ENCODE measurements around the gene NPPA.
"Not testable (repeated sequence)": the region's sequence is repeated elsewhere in the genome, so short reads cannot be mapped to it uniquely, and the experiment has no call there.

The NPPA gene

DNA sequence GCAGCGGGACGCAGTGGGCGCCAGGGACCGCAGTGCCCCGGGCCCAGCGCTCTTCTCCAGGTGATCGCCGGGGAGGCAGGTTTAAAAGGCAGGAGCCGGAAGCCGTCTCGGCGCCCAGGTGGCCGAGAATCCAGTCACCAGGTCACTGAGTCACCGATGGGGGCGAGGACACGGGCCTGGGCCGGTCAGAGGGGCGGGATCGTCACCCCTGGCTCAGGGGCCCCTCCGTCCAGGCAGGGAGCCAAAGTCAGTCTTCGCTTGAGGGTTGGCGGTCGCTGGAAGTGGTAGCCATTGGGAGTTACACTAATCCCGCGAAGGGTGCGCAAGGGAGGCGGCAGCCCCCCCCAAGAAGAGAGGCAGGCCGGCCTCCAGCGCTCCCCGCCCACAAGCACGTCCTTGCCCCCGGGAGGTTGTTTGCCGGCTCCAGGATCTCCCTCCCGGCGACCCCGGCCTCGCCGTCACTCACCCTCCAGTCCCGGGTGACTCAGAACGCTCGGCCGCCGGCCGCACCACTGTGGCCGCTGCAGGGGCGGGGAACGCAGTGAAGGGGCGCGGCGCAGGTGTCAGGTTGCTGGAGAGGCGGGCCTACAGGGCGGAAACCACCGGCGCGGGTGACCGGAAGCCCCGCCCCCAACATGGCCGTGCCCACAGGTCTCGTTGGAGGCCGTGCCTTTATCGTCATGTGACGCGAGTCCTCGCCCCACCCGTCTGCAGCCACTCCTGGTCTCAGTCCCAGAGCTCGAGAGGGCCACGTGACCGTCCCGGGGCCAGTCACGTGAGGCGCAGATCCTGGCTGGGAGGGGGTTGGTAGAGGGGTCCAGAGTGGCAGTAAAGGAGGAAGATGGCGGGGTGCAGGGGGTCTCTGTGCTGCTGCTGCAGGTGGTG is 41.9 kb downstream of the NPPA start, which contains the start of the genes CLCN6 and MTHFR:
Gene CLCN6 (plus strand): TSS at position 770 of the 885 bp plus-strand sequence. CDS start 72 bp downstream, at position 842.
Gene MTHFR (minus strand): TSS at position 543 of the 885 bp plus-strand sequence. CDS start 2,848 bp downstream, outside the sequence.
- DNase-seq: peak; percentile 99

DNA sequence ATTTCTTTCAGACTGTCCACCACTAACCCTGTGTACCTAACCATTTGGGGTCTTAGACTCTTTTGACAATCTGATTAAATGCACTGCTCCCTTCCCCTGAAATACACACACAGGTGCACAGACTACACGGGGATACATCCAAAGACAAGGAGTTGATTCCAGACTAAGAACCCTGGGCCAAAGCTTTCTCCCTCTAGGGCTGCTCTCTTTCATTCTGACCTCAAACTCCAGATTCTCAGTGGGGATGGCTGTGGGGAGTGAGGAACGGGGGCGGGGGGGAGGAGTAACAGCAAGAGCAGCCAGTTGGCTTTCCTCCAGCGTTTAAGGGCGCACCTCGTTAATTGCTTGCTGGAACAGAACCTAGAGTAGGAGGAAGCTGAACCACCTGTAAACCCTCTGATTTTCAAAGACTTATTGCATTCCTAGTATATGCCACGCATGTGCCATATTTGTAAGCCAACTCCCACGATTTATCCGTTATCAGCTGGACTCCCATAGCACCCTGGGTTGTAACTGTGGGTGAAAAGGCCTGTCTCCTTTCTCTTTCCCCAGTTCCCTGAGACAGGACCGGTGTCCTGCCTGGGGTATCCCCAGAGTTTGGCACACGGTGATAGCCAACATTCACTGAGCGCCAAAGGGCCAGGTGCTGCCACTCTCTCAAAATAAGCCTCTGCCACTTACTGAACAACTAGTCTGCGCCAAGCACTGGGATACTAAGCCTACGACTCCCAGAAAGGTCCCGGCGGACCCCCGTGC is 42.7 kb downstream of the NPPA start:
- peak; percentile 61 for DNase-seq

DNA sequence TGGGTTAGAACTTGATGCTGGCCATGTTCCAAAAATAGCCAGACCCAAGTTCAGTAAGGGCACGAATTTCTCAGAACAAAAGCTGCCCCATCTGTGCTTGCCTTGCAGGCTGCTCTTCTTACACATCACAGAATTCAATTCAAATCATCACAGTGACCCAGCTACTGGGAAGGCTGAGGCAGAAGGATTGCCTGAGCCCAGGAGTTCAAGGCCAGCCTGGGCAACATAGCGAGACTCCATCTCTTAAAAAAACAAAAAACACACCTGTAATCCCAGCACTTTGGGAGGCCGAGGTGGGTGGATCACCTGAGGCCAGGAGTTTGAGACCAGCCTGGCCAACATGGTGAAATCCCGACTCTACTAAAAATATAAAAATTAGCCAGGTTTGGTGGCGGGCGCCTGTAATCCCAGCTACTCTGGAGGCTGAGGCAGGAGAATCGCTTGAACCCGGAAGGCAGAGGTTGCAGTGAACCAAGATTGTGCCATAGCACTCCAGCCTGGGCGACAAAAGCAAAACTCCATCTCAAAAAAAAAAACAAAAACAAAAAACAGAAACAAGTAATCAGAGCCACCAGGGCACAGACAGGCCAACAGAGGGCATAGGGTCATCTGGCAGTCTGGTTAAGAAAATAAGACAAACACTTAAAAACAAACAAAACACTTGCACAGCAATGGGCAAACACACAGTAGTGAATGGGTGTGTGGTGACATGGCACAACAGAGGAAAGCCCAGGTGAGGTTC is 43.5 kb downstream of the NPPA start:
- DNase-seq: not testable (repeated sequence)

DNA sequence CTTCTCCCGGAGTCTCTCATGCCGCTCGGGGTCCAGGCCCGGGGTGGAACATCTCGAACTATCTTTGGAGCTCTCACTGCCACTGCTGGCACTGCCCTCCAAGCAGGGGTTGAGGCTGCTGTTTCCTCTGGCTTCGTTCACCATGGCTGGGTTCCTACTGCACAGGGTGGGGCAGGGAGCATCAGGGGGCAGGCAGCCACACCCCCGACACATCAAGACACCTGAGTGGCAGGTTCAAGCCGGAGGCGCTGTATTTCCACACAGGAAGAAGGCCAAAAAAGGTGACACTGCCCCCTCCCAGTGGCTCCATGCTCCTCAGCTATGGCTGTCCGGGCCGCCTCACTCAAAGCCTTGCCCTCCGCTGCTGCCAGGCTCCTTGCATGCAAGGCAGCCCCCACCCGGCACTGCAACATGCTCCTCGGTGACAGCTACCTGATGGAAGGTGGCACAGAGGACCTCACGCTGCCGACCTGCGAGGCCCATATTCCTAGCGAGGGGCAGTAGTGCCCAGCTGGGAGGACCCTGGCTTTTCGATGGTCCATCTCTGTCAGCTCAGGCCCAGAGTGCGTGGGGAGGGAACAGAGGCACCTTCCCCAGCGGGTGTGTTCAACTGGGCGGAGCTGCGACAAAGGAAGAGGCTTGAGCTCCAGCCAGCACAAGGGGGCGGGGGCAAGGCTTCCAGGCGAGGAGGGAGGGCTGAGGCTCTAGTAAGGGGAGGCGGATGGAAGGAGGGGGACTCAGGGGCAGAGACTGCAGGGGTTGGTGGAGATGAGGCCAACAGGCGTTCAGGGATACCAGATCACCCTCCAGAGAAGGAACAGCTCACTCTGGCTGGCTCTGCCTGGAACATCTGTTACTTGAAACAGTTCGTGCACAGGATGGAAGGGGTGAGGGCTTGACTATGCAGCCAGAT is 44.4 kb downstream of the NPPA start:
- peak; percentile 86 for DNase-seq

DNA sequence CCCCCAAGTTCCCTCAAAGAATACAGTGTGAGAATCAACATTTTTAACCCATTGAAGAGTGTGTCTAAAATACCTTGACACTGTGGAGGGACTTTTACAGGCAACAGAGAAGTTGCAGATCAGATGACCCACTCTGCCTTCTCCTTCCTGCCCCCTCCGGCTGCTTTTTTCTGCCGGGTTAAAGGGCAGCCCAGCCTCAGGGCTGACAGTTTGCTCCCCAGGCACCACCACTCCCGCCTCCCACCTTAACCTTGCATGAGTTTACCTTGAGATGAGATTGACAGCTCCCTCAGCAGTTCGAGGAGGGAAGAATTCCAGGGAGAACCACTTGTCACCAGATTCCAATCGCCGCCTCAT is 45.0 kb downstream of the NPPA start:
- DNase-seq: no peak

DNA sequence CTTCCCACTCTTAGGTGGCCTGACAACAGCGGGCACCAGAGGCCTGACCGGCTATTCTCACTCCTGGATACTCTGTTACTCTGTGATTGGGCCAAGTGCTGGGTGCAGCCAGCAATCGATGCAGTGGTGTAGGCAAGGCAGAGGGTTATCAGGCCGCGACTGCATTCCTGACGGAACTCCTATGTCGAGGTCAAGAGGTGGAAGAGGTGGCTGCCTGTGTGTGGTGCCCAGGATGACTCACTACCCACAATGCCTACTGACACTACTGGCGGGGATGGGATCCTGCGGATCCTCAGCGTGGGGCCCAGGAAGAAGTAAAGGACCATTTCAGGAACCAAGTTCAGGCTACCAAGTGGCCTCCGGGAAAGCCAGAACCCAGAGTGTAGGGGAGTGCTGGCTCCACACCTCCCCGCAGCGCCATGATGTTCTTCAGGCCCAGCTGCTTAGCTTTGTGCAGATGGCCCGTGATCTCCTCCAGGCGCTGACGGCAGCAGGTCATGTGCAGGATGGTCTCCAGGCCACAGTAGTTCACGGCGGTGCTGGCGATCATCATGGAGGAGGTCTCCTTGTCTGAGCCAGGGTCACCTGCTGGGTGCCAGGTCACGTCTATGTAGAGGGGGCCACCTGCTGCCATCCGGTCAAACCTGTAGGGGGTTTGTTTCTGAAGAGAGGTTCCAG is 46.7 kb downstream of the NPPA start:
- no peak for DNase-seq

DNA sequence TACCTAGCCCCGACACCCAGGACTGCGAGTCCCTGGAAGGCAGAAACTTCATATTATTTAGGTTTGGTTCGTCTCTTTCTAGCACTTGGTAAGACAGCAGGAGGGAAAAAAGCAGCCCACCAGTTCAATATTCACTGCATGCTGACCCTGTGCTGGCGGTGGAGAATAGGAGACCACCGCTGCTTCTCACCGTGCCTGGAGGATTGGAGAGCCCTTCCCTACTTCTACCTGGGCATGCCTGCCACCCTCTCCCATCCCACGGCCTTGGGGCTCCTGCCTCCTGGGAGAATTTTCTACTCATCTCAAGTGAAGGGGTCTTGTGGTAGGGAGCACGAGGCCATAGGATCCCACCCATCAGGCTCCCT is 47.2 kb downstream of the NPPA start:
- no peak for DNase-seq

DNA sequence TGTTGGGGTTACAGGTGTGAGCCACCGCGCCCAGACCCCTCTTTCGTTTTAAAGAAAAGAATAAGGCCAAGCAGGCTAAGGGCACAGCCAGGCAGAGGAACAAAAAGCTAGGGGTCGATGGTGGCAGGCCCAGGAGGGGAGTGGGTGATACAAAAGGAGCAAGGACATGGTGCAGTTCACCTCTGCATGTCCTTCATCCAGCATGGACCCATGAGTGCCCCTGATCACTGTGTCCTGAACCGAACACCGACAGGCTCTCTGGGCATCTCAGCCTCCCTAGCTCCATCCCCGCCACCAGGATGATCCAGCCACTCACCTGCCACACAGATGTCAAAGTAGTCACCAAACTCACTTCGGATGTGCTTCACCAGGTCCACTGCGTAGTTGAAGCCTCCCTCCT is 47.7 kb downstream of the NPPA start:
- DNase-seq: no peak

DNA sequence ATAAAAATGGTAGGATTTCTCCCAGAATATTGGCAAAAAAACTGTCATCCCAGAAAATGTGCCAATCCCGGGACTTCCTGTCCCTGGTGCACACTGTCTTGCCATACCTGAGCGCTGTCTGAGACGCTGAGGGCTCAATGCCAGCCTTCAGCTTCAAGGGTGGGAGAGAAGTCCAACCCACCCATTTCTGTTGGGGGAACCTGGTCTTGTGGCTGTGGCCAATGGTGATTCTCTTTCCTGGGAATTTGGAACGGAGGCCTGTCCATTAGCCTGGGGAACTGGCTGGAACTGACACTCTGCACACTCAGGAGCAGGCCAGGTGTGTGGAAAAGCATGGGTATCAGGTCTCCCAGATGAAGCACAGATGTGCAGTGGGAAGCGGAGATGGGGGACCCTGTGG is 48.5 kb downstream of the NPPA start:
- DNase-seq: no peak

DNA sequence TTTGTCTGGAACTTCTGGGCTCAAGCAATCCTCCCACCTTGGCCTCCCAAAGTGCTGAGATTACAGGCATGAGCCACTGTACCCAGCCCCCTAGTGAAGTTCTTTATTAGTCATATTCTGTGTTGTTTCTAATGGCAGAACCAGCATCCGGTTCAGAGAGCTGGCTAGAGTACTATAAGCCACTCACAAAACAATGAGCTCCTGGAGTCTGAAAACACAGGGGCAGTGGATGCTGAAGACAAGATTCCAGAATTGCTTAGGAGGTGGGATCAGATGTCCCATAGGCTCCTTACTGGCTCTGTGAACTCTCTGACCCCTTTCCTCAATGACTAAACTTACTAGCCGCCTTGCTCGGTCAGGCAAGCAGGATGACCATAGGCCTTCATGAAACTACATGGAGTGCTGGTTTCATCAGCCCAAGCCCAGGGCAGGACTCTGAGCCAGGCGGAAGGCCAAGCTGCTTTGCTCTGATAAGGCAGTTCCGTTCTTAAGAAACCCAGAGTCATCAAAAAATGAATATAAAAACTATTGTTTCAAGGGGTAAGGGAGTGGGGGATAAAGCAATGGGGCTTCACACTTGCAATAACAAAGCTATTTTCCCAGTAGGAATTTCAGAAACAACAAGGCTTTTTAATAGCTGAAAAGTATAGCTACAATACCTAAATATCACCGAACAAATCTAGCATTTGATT is 49.9 kb downstream of the NPPA start:
- no peak for DNase-seq

DNA sequence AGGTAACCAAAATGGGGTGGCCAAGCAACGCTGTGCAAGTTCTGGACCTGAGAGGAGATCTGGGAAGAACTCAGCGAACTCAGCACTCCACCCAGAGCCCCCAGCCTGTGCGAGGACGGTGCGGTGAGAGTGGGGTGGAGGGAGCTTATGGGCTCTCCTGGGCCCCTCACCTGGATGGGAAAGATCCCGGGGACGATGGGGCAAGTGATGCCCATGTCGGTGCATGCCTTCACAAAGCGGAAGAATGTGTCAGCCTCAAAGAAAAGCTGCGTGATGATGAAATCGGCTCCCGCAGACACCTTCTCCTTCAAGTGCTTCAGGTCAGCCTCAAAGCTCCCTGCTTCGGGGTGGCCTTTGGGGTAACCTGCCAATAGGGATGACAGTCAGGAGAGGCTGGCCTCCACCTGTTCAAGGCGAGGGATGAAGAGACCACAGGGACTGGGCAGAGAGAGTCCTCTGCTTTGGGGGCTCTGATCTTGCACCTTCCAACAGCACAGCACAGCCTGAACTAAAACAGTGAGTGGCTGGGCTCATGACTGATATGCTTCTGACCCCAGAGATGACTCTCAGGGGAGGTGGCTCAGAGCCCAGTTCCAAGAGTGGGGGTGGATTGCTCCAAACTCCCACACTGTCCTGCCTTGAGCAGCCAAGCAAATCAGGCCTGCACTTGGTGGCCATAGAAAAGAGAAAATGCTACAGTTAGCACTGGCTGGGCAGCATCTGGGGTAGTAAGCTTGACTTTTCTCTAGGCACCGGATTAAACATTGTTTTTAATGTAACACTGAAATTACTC is 51.4 kb downstream of the NPPA start:
- DNase-seq: no peak

Measured in CD4-positive, alpha-beta T cell treated with Interleukin-17A for 4 hours (primary cell).